Activated naive CD4-positive, alpha-beta T cell treated with anti-CD3 and anti-CD28 coated beads, Interleukin-2, amount 50 U/mL, for 24 hours (primary cell): ENCODE data around the gene ZFYVE9.

Experiments
- H3K27ac Mint-ChIP-seq: one replicate; pipeline ENCODE4 v1.8.0; 2021; ENCODE audit warnings: mild to moderate bottlenecking, mixed read lengths
- H3K27me3 Mint-ChIP-seq: one replicate; pipeline ENCODE4 v1.8.0; 2021; ENCODE audit warnings: mixed read lengths
- H3K36me3 Mint-ChIP-seq: one replicate; pipeline ENCODE4 v1.8.0; 2021; ENCODE audit warnings: mixed read lengths
- H3K4me1 Mint-ChIP-seq: one replicate; pipeline ENCODE4 v1.8.0; 2021; ENCODE audit warnings: mixed read lengths
- H3K4me3 Mint-ChIP-seq: one replicate; pipeline ENCODE4 v1.8.0; 2021; ENCODE audit warnings: mild to moderate bottlenecking, mixed read lengths
- H3K9me3 Mint-ChIP-seq: one replicate; pipeline ENCODE4 v1.8.0; 2021; ENCODE audit warnings: mixed read lengths

Gene ZFYVE9

DNA sequence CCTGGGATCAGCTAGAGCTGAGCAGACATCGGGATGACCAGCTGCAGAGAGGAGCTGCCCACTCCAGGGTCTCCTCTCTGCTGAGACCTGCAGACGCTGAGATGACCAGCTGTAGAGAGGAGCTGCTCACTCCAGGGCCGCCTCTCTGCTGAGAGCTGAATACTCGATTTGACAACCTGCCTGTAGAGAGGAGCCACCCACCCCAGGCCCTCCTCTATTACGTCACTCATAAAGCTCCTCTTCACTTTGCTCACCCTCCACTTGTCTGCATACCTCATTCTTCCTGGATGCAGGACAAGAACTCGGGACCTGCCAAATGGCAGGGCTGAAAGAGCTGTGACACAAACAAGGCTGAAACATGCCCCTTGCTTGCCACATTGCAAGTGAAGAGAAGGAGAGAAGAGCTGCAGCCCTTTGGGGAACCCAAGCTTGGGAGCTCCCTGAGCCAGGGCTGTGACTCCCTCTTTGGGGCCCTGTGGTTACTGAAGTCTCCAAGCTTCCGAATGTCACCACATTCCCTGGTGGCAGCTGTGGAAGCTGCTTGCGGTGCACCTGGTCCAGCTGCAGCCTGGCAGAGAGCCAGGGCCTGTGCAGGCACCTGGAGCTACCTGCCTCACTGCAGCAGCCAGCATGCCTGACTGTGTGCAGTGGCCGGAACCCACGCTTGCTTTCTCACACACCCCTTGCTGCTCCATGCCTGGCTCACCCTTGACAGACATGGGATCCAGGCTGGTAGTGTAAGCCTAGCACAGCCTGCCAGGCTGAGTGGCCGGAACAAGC, 164.5 kb downstream of the ZFYVE9 start:
- H3K4me1 Mint-ChIP-seq = no peaks in the 10 kb centered on the region
- H3K9me3 Mint-ChIP-seq = no peaks in the 10 kb centered on the region
- H3K4me3 Mint-ChIP-seq = no peak overlapping the region
- no peaks in the 10 kb centered on the region for H3K27me3 Mint-ChIP-seq
- H3K36me3 Mint-ChIP-seq = peaks cover 8% of the 10 kb centered on the region
- no peak overlapping the region for H3K27ac Mint-ChIP-seq

DNA sequence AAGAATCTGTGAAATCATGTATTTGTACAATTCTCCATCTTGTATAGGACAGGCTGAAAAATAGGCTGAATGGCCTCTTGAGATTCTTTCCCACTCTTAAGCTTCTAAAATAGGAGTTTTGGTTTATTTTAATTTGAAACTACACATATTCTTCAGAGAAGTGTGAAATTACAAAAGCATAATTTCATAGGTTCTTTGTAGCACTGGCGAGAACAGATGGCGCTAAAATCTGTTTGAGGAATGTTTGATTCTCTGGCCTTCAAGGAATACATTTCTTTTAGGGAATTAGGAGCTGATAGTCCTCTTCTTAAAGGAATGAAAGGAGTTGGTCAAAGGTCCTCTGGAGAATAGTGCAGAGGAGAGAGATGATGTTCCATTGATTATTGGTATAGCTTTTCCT, 179.2 kb downstream of the ZFYVE9 start:
- Mint-ChIP-seq H3K27me3 (no peaks in the 10 kb centered on the region), H3K4me1 (no peaks in the 10 kb centered on the region), H3K4me3 (no peak overlapping the region), H3K9me3 (no peaks in the 10 kb centered on the region), H3K36me3 (no peaks in the 10 kb centered on the region), H3K27ac (no peak overlapping the region)

DNA sequence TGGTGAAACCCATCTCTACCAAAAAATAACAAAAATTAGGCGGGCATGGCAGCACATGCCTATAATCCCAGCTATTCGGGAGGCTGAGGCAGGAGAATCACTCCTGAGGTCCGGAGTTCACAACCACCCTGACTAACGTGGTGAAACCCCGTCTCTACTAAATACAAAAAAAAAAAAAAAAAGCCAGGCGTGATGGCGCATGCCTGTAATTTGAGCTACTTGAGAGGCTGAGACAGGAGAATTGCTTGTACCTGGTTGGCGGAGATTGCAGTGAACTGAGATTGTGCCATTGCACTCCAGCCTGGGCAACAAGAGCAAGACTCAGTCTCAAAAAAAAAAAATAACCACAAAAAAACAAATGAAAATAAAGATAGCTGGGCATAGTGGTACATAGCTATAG, 181.8 kb downstream of the ZFYVE9 start:
- no peaks in the 10 kb centered on the region for H3K9me3 Mint-ChIP-seq

DNA sequence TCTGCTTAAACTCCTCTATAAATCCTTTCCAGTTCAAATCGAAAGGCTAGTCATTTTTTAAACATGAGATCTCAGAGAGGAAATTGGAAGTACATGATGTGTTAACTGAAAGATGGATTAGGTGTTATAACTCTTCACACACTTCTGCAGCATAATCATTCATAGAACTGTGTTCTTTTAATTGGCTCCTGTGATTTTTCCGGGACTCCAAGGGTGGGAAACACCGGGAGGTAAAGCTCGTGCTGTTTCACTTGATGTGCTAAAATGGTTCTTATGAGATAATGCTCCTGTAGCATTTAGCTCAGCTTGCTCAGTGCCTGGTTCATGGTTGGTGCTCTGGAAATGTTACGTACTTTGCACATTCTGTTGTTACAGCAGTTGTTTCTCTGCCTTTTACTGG, 183.9 kb downstream of the ZFYVE9 start:
- Mint-ChIP-seq H3K4me1 (no peaks in the 10 kb centered on the region), H3K27me3 (no peaks in the 10 kb centered on the region), H3K36me3 (no peaks in the 10 kb centered on the region), H3K4me3 (no peak overlapping the region), H3K9me3 (no peaks in the 10 kb centered on the region), H3K27ac (no peak overlapping the region)

More for the DNA sequence above, 181.8 kb downstream of the ZFYVE9 start:
- Mint-ChIP-seq H3K27ac (no peak overlapping the region), H3K4me1 (no peaks in the 10 kb centered on the region), H3K36me3 (no peaks in the 10 kb centered on the region), H3K27me3 (no peaks in the 10 kb centered on the region), H3K4me3 (no peak overlapping the region)

GRCh38 chr1:52328615-52329014, 186.7 kb downstream of the ZFYVE9 start:
- Mint-ChIP-seq H3K36me3 (no peaks in the 10 kb centered on the region), H3K4me1 (no peaks in the 10 kb centered on the region), H3K27me3 (no peaks in the 10 kb centered on the region), H3K27ac (no peak overlapping the region), H3K9me3 (no peaks in the 10 kb centered on the region), H3K4me3 (no peak overlapping the region)

DNA sequence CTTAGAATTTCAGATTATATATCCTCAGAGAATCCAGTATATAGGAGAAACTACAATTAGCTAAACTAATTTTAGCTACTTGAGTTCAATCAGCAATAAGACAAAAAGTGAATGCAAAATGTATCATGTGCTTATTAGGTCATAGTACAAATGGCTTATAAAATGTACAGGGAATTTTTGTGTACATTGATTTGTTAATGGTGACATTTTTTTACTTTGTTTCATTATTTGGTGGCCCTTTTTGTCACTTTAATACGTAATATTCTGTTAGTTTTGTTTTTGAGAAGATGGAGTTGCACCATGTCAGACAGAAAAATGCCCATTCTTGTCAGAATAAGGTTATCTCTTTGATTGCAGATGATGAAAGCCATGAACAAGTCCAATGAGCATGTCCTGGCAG, 190.5 kb downstream of the ZFYVE9 start:
- H3K36me3 Mint-ChIP-seq = peaks cover 4% of the 10 kb centered on the region
- H3K9me3 Mint-ChIP-seq = no peaks in the 10 kb centered on the region
- H3K27me3 Mint-ChIP-seq = no peaks in the 10 kb centered on the region
- H3K4me1 Mint-ChIP-seq = no peaks in the 10 kb centered on the region
- H3K27ac Mint-ChIP-seq = no peak overlapping the region
- H3K4me3 Mint-ChIP-seq = no peak overlapping the region

GRCh38 chr1:52334906-52335528, 193.1 kb downstream of the ZFYVE9 start:
- H3K4me3 Mint-ChIP-seq = no peak overlapping the region
- H3K27ac Mint-ChIP-seq = no peak overlapping the region
- H3K4me1 Mint-ChIP-seq = no peaks in the 10 kb centered on the region
- H3K27me3 Mint-ChIP-seq = no peaks in the 10 kb centered on the region
- H3K36me3 Mint-ChIP-seq = peaks cover 6% of the 10 kb centered on the region
- H3K9me3 Mint-ChIP-seq = no peaks in the 10 kb centered on the region

GRCh38 chr1:52337439-52337838, 195.6 kb downstream of the ZFYVE9 start:
- Mint-ChIP-seq H3K9me3 (no peaks in the 10 kb centered on the region), H3K27me3 (no peaks in the 10 kb centered on the region), H3K36me3 (peaks cover 6% of the 10 kb centered on the region), H3K4me1 (no peaks in the 10 kb centered on the region), H3K27ac (no peak overlapping the region), H3K4me3 (no peak overlapping the region)

GRCh38 chr1:52341655-52342260, 199.9 kb downstream of the ZFYVE9 start:
- Mint-ChIP-seq H3K27me3 (no peaks in the 10 kb centered on the region), H3K9me3 (no peaks in the 10 kb centered on the region), H3K4me3 (no peak overlapping the region), H3K36me3 (peaks cover 2% of the 10 kb centered on the region), H3K4me1 (no peaks in the 10 kb centered on the region), H3K27ac (no peak overlapping the region)

DNA sequence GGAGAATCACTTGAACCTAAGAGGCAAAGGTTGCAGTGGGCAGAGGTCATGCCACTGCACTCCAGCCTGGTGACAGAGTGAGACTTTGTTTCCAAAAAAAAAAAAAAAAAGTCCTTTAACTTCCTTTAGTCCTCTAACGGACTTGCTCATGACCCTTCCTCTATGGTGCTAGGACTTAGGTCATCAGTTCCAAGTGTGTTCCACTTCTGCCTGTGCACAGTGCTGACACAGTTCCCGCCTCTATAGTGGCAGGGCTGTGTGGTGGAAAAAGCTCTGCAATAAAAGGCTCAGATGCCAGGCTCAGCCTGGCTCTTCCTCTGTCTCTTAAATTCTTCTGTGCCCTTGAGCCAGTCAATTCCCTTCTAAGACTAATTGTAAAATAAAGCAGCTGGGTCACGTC, 202.1 kb downstream of the ZFYVE9 start:
- no peak overlapping the region for H3K27ac Mint-ChIP-seq
- H3K9me3 Mint-ChIP-seq = no peaks in the 10 kb centered on the region
- peaks cover 4% of the 10 kb centered on the region for H3K4me1 Mint-ChIP-seq
- no peaks in the 10 kb centered on the region for H3K27me3 Mint-ChIP-seq
- peaks cover 2% of the 10 kb centered on the region for H3K36me3 Mint-ChIP-seq
- H3K4me3 Mint-ChIP-seq = no peak overlapping the region

GRCh38 chr1:52345252-52345651, 203.4 kb downstream of the ZFYVE9 start:
- no peaks in the 10 kb centered on the region for H3K27me3 Mint-ChIP-seq
- peaks cover 2% of the 10 kb centered on the region for H3K36me3 Mint-ChIP-seq
- H3K27ac Mint-ChIP-seq = peak overlapping the region; percentile 12
- no peaks in the 10 kb centered on the region for H3K9me3 Mint-ChIP-seq
- H3K4me3 Mint-ChIP-seq = no peak overlapping the region
- peaks cover 4% of the 10 kb centered on the region for H3K4me1 Mint-ChIP-seq

GRCh38 chr1:52346653-52347052, 204.8 kb downstream of the ZFYVE9 start:
- no peaks in the 10 kb centered on the region for H3K9me3 Mint-ChIP-seq
- peak overlapping the region; percentile 73 for H3K27ac Mint-ChIP-seq
- peaks cover 2% of the 10 kb centered on the region for H3K36me3 Mint-ChIP-seq
- H3K27me3 Mint-ChIP-seq = no peaks in the 10 kb centered on the region
- no peak overlapping the region for H3K4me3 Mint-ChIP-seq
- H3K4me1 Mint-ChIP-seq = peaks cover 4% of the 10 kb centered on the region

DNA sequence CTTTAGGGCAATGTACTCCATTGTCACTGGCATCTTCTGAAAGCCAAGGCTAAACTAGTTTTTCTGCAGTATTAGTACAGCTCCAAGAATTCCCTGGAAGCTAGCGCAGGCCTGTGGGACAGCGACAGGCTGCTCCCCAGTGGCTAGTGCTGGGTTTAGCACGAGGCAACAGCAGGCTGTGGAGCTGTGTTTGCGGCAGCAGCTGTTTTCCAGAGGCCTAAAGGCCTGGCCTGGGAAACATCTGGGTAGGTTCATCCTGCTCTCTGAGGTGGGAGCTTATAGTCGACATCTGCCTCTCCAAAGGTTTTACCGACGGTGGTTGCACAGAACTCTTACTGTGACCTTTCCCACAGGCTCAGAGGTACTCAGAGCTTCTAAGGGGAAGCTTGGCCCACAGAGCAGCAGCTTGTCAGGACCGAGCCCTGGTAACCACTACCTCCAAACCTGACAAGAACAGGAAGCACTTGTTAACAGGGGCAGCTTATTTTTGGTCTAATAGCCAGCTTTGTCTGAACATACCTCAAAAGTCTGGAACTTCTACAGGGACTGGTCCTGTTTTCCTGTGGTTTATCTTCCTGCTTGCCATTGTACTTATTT, 206.9 kb downstream of the ZFYVE9 start:
- peaks cover 4% of the 10 kb centered on the region for H3K4me1 Mint-ChIP-seq
- peaks cover 2% of the 10 kb centered on the region for H3K36me3 Mint-ChIP-seq
- H3K4me3 Mint-ChIP-seq = no peak overlapping the region
- H3K27me3 Mint-ChIP-seq = no peaks in the 10 kb centered on the region
- H3K27ac Mint-ChIP-seq = peak overlapping the region; percentile 23
- H3K9me3 Mint-ChIP-seq = no peaks in the 10 kb centered on the region

GRCh38 chr1:52352690-52353089, 210.8 kb downstream of the ZFYVE9 start:
- no peak overlapping the region for H3K27ac Mint-ChIP-seq

GRCh38 chr1:52355436-52355835, 213.5 kb downstream of the ZFYVE9 start:
- no peaks in the 10 kb centered on the region for H3K4me1 Mint-ChIP-seq
- H3K4me3 Mint-ChIP-seq = no peak overlapping the region
- H3K36me3 Mint-ChIP-seq = peaks cover 8% of the 10 kb centered on the region
- H3K9me3 Mint-ChIP-seq = no peaks in the 10 kb centered on the region
- peak overlapping the region; percentile 35 for H3K27ac Mint-ChIP-seq
- no peaks in the 10 kb centered on the region for H3K27me3 Mint-ChIP-seq

More at GRCh38 chr1:52352690-52353089, 210.8 kb downstream of the ZFYVE9 start:
- H3K27me3 Mint-ChIP-seq = no peaks in the 10 kb centered on the region
- no peak overlapping the region for H3K4me3 Mint-ChIP-seq
- H3K9me3 Mint-ChIP-seq = no peaks in the 10 kb centered on the region
- peaks cover 3% of the 10 kb centered on the region for H3K4me1 Mint-ChIP-seq
- peaks cover 8% of the 10 kb centered on the region for H3K36me3 Mint-ChIP-seq
